Endodermal cell (in vitro differentiated cells): ENCODE data around the gene NDEL1. TPM values are rescaled to one million over a fixed set of nuclear protein-coding genes. Genes with fewer than 3 reads are reported as not detected.
A peak's percentile ranks its signal among the peaks of the same experiment; 100 is the strongest.

Experiments used
- DNase-seq: peaks from one replicate; pipeline ENCODE4 v3.0.0-alpha.2; 2017
- H3K27ac ChIP-seq: 2 replicates; pipeline ENCODE4 v1.5.1; 2013; ENCODE audit warnings: mild to moderate bottlenecking, low read depth, low read length, moderate library complexity
- H3K27me3 ChIP-seq: 2 replicates; pipeline ENCODE4 v1.6.1; 2013; ENCODE audit warnings: mild to moderate bottlenecking, low read length, moderate library complexity; ENCODE audit not compliant: insufficient read depth, control insufficient read depth, poor library complexity, severe bottlenecking
- H3K36me3 ChIP-seq: 2 replicates; pipeline ENCODE4 v1.7.0; 2013; ENCODE audit warnings: mild to moderate bottlenecking, low read length, moderate library complexity; ENCODE audit not compliant: control insufficient read depth, insufficient read depth
- H3K4me1 ChIP-seq: one replicate; pipeline ENCODE4 v1.7.0; 2013; ENCODE audit warnings: low read length; ENCODE audit not compliant: control insufficient read depth, insufficient read depth
- H3K4me3 ChIP-seq: 2 replicates; pipeline ENCODE4 v1.5.1; 2013; ENCODE audit warnings: mild to moderate bottlenecking, low read length, moderate library complexity
- H3K9ac ChIP-seq: 2 replicates; pipeline ENCODE4 v1.6.1; 2013; ENCODE audit warnings: mild to moderate bottlenecking, low read length, moderate library complexity; ENCODE audit not compliant: poor library complexity, severe bottlenecking; ENCODE audit errors: extremely low read depth
- H3K9me3 ChIP-seq: 2 replicates; pipeline ENCODE4 v1.6.1; 2013; ENCODE audit warnings: mild to moderate bottlenecking, low read length, moderate library complexity; ENCODE audit not compliant: control insufficient read depth
- H3K27ac Mint-ChIP-seq: 2 replicates; pipeline ENCODE4 v1.8.0; 2020; ENCODE audit warnings: mixed read lengths
- H3K27me3 Mint-ChIP-seq: 2 replicates; pipeline ENCODE4 v1.8.0; 2021; ENCODE audit warnings: mild to moderate bottlenecking, mixed read lengths; ENCODE audit not compliant: insufficient read depth
- H3K36me3 Mint-ChIP-seq: 2 replicates; pipeline ENCODE4 v1.8.0; 2020; ENCODE audit warnings: low read depth, mixed read lengths
- H3K4me1 Mint-ChIP-seq: 2 replicates; pipeline ENCODE4 v1.8.0; 2020; ENCODE audit warnings: mixed read lengths
- H3K4me3 Mint-ChIP-seq: 2 replicates; pipeline ENCODE4 v1.8.0; 2020; ENCODE audit warnings: mild to moderate bottlenecking, moderate library complexity, mixed read lengths
- H3K9me3 Mint-ChIP-seq: 2 replicates; pipeline ENCODE4 v1.8.0; 2020; ENCODE audit warnings: mild to moderate bottlenecking, mixed read lengths
- CTCF ChIP-seq: fragments of 200-600 bp; sonication (generic); conservative IDR thresholded peaks from 2 replicates; pipeline ENCODE4 v1.5.0; 2021; ENCODE audit warnings: antibody characterized with exemption, mild to moderate bottlenecking
- WGBS, 2 experiments: methylation state at CpG; one replicate each; pipeline versions ENCODE4 v1.1.5 to v1.1.7; 2013; ENCODE audit warnings: missing lambda C conversion rate in 2 of 2, mixed read lengths in 1 of 2; ENCODE audit not compliant: insufficient coverage in 1 of 2, insufficient read length in 1 of 2; 5-methylcytosine and 5-hydroxymethylcytosine counted together
- total RNA-seq, 2 donors: library from RNA; stranded (reverse); fragmentation: NEBNext Ultra II Directional in 1 of 2; extraction: Animal tissue kit (Norgen Biotek cat#: 25700) in 1 of 2; gene quantifications; 2 replicates in 1 of 2; 3 replicates in 1 of 2; pipeline ENCODE4 v1.2.1, GENCODE V29; 2021

Gene NDEL1
- total RNA-seq, 2 donors from 2014 or later: 60.4 to 61.2 TPM

GRCh38 chr17:8426802-8427201, 8.9 kb upstream of the NDEL1 start:
- Mint-ChIP-seq H3K4me3 (no peak overlapping the region), H3K36me3 (no peaks in the 10 kb centered on the region), H3K27ac (no peak overlapping the region), H3K9me3 (no peaks in the 10 kb centered on the region), H3K4me1 (peaks cover 9% of the 10 kb centered on the region), H3K27me3 (peaks cover 3% of the 10 kb centered on the region)
- Histone ChIP-seq H3K9me3 (no peaks in the 10 kb centered on the region), H3K4me1 (no peaks in the 10 kb centered on the region), H3K36me3 (no peaks in the 10 kb centered on the region), H3K9ac (no peak overlapping the region), H3K27ac (no peak overlapping the region), H3K27me3 (no peaks in the 10 kb centered on the region), H3K4me3 (no peak overlapping the region)
- 97% methylated on average over 3 of the region's 3 CpGs; no CpG with 5 or more reads in 1 of the 2 experiments for WGBS, 2 experiments
- TF ChIP-seq CTCF: peak; percentile 39
- DNase-seq: peak; percentile 52

- Mint-ChIP-seq H3K4me1 (peaks cover 23% of the 10 kb centered on the region), H3K27ac (no peak overlapping the region), H3K9me3 (no peaks in the 10 kb centered on the region), H3K27me3 (no peaks in the 10 kb centered on the region), H3K36me3 (no peaks in the 10 kb centered on the region), H3K4me3 (no peak overlapping the region)
- DNase-seq: peak; percentile 44
- Histone ChIP-seq H3K4me3 (no peak overlapping the region), H3K9ac (no peak overlapping the region), H3K36me3 (no peaks in the 10 kb centered on the region), H3K4me1 (no peaks in the 10 kb centered on the region), H3K27me3 (no peaks in the 10 kb centered on the region), H3K27ac (no peak overlapping the region), H3K9me3 (no peaks in the 10 kb centered on the region)
- TF ChIP-seq CTCF: no peak
- 89 to 90% methylated on average over 5 to 7 of the region's 7 CpGs for WGBS, 2 experiments
Measured at GRCh38 chr17:8430966-8431365, 4.7 kb upstream of the NDEL1 start.

- DNase-seq: peak; percentile 92
- Mint-ChIP-seq H3K4me3 (peak overlapping the region; percentile 93), H3K36me3 (peaks cover 16% of the 10 kb centered on the region), H3K4me1 (peaks cover 24% of the 10 kb centered on the region), H3K27me3 (no peaks in the 10 kb centered on the region), H3K9me3 (no peaks in the 10 kb centered on the region), H3K27ac (peak overlapping the region; percentile 98)
- H3K27me3 ChIP-seq: no peaks in the 10 kb centered on the region
- no peaks in the 10 kb centered on the region for H3K9me3 ChIP-seq
- no peak for TF ChIP-seq CTCF
- peaks cover 29% of the 10 kb centered on the region for H3K36me3 ChIP-seq
- no peaks in the 10 kb centered on the region for H3K4me1 ChIP-seq
- H3K9ac ChIP-seq: peak overlapping the region; percentile 98
- 0 to 1% methylated on average over 12 to 43 of the region's 43 CpGs for WGBS, 2 experiments
- peak overlapping the region; percentile 89 for H3K27ac ChIP-seq
- H3K4me3 ChIP-seq: peak overlapping the region; percentile 98
Measured at GRCh38 chr17:8436169-8436843, 622 bp downstream of the NDEL1 start.
